HG03039 (cell line): ENCODE data around the gene MYL10.

Experiments used
- ATAC-seq: cut with Tn5 transposase; IDR thresholded peaks from one replicate; pipeline ENCODE4 v1.9.1; 2021; ENCODE audit warnings: mild to moderate bottlenecking, moderate library complexity; ENCODE audit not compliant: unreplicated experiment

The MYL10 gene

DNA sequence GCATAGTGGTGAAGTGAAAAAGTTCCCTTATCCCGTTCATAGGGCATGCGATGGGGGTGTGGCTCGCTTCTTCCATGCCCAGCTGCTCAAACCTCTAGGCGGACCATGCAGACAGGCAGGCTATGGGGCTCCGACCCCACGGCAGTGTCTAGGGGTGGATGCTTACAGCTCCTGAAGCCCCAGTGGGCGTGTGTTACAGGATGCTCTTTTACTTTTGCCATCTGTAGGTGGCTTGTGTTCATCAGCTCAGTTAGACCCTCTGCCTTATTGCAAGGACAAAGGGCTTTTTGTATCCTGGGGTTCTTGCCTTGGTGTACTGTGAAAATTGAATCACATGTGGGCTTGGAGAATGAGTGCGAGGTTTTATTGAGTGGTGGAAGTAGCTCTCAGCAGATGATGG is at the start of gene MYL10:
TSS of gene MYL10 (minus strand) at position 126 of the 400 bp plus-strand sequence. CDS start 178 bp downstream, outside the sequence.
- ATAC-seq = no peak

DNA sequence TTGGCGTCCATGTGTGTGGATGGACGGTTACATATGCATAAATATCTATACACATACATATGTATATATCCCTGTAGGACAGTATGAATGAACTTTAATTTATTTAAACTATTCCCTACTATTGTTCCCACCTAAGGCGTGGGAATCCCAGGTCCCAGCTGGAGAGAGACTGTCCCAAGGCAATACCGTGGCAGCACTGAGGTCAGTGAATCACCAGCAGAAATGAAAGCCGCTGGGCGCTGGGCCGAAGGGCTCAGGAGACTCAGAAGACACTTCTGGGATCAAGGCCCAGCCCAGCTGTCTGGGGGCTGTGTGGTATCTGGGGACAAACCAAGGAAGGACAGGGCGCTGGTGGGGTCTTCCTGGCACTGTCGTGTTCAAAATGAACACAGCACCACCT is 49.6 kb upstream of the MYL10 start:
- ATAC-seq = no peak

DNA sequence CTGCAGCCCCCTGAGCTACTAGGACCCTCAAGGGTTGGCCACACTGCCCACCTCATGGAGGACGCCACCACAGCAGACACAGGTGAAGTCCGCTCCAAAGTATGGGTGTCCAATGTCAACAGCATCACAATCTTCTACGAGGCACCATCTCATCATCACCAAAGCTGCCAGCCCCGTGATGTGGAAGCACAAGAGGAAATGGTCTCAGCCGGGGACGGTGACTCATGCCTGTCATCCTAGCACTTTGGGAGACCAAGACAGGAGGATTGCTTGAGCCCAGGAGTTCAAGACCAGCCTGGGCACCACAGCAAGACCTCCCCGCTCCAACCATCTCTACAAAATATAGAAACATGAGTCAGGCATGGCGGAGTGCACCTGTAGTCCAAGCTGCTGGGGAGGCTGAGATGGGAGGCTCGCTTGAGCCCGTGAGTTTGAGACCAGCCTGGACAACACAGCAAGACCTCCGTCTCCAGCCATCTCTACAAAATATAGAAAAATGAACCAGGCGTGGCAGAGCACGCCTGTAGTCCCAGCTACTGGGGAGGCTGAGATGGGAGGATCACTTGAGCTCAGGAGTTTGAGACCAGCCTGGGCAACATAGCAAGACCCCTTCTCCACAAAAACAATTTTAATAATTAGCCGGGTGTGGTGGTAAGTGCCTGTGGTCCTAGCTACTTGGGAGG is 48.8 kb upstream of the MYL10 start:
- no peak for ATAC-seq

DNA sequence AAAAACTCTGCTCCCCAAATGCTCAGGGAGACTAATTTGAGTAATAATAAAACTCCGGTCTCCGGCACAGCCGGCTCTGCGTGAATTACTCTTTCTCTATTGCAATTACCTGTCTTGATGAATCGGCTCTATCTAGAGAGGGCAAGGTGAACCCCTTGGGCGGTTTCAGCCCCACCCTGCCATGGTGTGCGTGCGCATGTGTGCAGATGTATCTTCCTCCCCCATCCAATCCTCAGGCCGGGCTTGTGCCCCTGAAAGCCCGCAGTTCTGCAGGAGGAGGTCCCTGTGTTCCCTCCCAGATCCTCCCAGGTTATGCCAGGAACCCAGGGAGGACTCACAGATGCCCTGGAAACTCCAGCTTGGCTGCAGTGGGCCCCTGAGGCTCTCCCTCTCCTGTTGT is 48.3 kb upstream of the MYL10 start:
- ATAC-seq = no peak

DNA sequence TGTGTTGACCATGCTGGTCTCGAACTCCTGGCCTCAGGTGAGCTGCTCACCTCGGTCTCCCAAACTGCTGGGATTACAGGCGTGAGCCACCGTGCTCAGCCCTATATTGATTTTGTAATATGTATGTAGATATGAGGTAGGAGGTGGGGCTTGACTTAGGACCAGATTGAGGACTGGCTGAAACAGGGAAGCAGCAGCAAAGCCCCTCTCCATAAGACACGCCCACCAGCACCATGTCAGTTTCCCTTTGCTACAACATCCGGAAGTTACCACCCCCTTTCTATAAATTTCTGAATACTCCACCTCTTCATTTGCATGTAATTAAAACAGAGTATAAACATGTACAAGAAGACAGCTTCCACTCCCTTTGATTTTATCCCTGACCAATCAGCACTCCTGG is 47.9 kb upstream of the MYL10 start:
- no peak for ATAC-seq

DNA sequence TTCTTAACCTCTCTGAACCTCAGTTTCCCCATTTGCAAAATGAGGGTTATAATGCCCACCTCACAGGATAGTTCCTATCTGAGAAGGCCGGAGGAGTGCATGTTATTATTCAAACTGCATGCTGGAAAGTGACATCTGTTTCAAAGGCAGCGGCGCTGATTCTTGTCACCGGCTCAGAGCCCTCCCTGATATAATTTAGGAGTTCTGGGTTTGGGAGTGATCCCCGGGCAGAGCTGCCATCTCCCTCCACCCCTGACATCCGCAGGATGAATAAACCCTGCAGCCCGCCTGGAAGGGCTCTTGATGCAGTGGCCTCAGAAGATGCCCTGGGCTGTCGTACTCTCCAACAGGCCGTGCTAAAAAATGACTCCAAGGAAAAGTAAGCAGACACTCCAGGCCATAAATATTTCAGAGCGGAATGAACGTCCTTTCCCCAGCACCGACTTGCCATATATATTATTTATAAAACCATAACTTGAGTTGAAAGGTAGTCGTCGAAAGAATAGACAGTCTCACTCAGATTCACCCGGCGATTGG is 47.0 kb upstream of the MYL10 start:
- ATAC-seq = no peak

DNA sequence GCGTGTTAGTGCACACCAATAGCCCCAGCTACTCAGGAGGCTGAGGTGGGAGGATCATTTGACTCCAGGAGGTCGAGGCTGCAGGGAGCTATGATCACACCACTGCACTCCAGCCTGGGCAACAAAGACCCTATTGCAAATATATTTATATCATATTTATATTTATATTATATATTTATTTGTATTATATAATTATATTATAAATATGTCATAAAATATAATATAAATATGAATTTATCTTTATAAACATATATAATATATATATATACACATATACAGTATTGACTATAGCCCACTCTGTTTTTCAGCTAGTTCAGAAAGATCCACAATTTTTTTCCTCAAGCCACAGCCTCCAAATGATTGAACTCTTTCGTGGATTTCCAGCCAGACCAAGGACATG is 45.3 kb upstream of the MYL10 start:
- ATAC-seq = no peak

DNA sequence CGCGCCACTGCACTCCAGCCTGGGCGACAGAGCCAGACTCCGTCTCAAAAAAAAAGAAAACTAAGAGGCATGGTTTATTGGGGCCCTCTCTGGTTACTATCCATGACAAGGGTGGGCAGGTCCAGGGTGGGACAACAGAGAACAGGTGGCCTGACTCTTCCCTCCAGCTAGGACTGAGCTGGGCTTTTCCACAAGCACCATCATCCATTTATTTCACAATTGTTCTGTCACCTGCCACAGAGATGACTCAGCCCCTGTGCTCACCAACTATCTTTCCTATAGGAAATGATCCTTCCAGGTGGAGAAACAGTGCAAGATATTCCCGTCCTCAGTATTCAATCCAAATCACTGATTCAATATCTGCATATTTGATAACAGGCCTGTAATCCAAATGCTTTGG is 44.9 kb upstream of the MYL10 start:
- no peak for ATAC-seq

DNA sequence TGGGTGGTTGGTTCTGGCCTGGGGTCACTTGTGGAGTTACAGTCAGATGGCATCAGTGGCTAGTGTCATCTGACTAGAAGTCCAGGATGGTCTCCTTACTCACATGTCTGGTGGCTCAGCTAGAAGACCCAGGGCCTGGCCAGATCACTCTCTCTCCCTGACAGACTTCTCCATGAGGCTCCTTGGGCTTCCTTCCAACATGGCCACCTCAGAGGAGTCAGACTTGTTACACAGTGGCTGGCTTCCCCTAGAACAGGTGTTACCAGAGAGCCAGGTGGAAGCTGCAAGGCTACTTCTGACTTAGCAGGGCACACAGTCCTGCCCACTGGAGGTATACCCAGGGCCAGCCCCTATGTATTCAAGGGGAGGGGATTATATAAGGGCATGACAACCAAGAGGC is 44.2 kb upstream of the MYL10 start:
- ATAC-seq = no peak

DNA sequence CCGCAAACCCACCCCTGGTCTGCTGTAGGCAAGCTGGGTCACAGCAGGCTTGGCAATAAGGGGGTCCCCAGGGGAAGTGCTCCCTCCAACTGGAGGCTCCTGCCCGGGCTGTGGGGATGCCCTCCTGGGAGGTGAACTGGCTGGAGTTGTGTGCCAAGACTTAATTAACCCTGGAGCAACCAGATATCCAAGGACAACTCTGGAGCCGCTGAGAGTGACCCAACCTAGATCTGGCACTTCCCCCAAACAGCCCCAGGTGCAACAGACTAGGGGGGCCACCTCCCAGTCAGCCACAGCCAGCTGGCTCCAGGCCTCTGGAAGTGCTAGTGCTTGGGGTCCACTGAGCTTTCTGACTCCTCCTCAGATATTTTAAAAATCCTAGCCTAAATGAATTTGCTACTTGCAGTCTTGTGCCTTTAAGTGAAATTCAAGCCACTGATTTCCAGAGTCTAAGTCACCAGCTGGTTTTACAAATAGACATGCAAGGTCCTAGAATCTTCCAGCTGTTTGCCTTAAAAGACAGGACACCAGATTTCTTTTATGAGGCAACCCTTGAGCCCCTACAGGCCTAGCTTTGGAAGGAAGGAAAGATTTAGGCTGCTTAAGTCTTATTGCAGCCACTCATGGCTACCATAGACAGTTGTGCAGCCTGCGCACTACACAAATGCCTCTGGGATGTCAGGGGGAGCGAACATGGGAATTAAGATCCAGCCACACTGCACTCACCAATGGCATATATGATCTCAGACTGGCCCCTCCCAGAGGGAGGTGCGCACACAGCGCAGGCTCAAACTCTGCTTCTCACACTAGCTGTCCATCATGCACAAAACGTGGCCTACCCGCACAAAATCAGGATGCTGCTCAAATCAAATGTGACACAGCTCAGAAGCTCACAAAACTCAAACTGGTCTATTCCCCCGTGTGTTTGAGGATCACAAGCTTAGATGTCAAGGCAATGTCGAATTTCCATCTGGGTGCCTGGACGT is 42.6 kb upstream of the MYL10 start:
- no peak for ATAC-seq

DNA sequence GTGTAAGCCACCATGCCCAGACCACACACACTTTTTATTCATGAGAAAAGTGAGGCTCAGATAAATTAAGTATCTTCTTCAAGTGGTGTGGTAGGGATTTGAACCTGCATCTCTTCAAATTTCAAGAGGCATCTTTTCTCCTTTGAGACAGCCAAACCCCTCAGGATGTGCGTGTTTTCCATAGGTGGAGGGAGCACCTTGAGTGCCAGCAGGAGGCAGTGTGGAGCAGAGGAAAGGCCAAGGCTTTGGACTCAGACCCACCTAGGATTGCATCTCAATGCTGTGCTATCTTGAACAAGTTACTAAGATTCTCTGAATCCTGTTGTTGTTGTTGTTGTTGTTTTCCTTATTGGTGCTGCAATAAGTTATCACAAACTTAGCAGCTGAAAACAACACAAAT is 40.2 kb upstream of the MYL10 start:
- ATAC-seq = no peak

DNA sequence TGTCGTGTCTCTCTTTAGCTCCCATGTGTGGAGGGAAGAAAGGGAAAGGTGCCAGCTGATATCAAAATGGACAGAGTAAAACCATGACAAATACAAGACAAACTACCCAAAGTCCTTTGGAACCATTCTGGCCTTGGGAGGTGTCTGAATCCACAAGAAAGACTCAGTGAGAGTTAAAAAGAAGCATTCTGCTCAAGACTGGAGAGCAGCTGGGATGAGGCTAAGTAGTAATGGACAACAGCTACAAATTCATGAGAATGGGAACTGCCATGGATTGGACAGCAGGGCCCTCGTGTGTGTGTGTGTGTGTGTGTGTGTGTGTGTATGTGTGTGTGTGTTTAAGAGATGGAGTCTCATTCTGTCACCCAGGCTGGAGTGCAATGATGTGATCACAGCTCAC is 39.6 kb upstream of the MYL10 start:
- ATAC-seq = no peak

DNA sequence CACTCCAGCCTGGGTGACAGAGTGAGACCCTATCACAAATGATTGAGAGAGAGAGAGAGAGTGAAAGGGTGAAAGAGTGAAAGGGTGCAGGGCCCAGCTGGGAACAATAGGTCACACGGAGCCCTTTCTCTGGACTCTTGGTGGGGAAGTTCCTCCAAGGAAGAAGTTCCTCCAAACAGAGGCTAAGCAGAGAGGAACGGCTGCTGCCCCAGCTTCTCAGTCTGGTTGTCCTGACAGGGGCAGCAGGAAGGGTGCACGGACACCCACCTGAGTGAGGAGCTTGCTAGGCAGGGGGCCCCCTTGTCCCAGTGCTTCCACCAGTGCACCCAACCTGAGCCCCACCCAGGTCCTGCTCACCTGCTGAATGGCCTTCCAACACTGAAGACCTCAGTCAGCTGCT is 38.8 kb upstream of the MYL10 start:
- no peak for ATAC-seq

DNA sequence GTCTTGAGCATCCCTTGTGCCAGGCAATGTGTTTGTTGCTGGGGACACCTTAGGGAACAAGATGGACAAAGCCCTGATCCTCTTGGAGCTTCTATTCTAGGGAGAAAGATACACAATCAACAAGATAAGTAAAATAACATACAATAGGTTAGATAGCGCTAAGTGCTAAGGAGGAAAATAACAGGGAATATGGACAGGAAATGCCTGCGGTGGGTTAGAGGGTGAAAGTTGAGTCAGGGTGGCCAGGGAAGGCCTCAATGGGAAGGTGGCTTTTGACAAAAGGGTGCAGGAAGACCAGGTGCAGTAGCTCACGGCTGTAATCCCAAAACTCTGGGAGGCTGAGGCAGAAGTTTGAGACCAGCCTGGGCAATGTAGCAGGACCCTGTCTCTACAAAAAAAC is 38.3 kb upstream of the MYL10 start:
- no peak for ATAC-seq

DNA sequence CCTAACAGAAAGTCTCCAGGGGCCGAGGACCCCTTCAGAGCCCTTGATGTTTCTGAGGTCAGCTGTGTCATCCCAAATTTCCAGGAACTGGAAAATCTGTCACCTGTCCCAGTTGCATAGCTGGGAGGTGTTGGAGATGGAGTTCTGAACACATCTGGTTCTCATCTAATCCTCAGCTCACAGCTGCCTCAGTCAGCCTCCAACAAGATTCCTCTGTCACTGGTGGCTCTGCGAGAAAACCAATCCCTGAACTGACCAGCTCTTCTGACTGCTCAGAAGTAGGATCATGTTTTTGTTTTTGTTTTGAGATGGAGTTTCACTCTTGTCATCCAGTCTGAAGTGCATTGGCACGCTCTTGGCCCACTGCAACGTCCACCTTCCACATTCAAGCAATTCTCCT is 37.6 kb upstream of the MYL10 start:
- no peak for ATAC-seq

DNA sequence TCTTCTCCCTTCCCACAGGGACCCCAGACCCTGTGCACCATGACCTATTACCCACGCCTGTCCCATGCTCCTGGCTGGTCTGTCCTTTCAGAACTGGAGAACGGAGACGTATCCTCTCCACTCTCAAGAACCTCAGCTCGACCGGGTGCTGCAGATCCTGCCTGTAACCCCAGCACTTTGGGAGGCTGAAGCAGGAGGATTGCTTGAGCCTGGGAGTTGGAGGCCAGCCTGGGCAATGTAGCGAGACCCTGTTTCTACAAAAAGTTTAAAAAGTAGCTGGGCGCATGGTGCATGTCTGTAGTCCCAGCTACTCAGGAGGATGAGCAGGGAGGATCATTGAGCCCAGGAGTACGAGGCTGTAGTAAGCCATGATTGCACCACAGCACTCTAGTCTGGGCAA is 37.2 kb upstream of the MYL10 start:
- no peak for ATAC-seq

DNA sequence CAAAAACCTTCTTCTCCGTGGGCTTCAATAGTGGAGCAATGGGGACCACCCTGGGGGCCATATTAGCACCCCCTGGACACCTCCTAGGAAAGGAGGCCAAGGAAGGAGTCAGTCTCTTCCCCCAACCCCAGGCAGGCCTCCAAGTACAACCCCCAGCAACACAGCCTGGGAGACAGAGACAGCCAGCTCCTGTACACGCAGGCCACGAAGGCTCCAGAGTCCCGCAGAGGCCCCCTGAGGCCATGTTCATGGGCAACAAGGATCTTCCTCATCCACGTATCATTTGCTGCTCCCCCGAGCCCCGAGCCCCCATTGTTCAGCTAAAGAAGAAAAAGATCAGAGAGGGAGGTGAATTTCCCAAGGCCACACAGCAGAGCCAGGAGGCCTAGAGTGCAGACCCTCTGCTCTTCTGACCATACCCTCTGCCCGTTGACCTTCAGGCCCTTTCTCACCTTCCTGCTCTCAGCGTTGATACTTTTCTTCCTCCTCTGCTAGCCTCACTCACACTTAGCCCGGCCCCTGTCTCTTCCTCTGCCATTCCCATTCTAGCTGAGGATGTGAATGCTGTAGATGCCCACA is 35.9 kb upstream of the MYL10 start:
- no peak for ATAC-seq

DNA sequence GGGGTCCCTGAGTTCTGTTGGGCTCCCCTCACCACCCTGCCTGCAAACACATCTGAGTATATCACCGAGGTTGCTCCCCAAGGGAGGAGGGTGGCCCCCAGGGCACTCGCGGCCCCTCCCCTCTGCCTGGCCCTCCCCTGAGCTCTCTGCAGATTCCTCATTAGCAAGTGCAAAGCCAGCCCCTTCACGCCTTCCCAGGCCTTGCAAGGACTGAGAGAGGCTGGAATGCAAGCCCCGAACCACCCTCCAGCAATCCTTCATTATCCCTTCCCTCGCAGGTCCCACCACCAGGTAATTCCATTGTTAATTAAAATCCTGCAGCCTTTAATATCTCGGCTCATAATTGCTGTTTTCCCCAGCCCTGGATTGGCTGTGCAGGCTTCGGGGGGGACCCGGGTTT is 35.3 kb upstream of the MYL10 start:
- ATAC-seq = no peak

DNA sequence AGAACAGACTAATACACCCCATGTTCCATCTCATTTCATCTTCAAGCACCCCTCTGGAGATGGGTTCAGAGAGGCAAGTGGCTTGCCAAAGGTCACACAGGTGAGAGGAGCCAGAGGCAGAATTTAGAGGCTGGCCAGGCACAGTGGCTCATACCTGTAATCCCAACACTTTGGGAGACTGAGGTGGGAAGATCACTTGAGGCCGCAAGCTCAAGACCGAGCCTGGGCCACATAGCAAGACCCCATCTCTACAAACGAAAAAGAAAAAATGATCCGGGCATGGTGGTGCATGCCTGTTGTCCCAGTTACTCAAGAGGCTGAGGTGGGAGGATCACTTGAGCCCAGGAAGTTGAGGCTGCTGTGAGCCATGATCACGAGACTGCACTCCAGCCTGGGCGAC is 34.7 kb upstream of the MYL10 start:
- ATAC-seq = no peak

DNA sequence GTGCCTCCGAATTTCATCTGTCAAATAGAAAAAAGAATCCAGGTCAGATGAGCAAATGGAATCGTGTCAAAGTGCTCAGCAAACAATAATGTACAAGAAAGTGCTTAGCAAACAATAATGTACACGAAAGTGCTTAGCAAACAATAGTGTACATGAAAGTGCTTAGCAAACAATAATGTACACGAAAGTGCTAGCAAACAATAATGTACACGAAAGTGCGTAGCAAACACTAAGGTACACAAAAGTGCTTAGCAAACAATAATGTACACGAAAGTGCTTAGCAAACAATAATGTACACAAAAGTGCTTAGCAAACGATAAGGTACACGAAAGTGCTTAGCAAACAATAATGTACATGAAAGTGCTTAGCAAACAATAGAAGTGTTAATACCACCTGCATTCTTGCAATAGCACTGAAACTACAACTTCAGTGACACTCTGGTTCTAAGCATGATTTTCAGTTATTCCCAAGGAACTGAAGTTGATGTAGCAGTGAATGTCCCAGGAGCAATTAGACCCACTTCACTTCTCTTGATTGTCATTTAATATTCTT is 33.4 kb upstream of the MYL10 start:
- no peak for ATAC-seq

DNA sequence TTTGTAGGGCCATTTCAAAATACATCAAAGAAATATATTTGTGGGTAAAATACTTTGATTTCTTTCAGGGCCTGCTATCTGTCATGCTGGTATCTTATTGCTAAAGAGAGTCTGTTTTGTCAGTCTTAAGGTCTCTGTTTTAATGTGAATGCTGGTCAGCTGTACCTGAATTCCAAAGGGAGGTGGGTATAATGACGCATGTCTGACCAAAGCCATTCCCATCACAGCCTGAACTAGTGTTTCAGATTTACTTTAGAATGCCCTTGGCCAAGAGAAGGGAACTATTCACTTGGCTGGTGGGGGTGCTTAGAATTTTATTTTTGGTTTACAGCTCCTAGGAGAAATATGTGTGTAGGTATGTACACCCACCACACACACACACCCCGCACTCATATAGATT is 30.6 kb upstream of the MYL10 start:
- ATAC-seq = no peak
